Neural crest cell (in vitro differentiated cells): ENCODE measurements around the gene ITPKC. TPM values are rescaled to one million over a fixed set of nuclear protein-coding genes. Genes with fewer than 3 reads are reported as not detected.

Experiments
- DNase-seq: peaks from one replicate; pipeline ENCODE4 v3.0.0; 2021; ENCODE audit warnings: low read depth, mixed read lengths, low spot score
- H3K27ac Mint-ChIP-seq: one replicate; pipeline ENCODE4 v1.8.0; 2021; ENCODE audit warnings: mild to moderate bottlenecking, mixed read lengths; ENCODE audit not compliant: unreplicated experiment
- H3K27me3 Mint-ChIP-seq: 2 replicates; pipeline ENCODE4 v1.8.0; 2021; ENCODE audit warnings: low read depth, mild to moderate bottlenecking, mixed read lengths
- H3K36me3 Mint-ChIP-seq: 2 replicates; pipeline ENCODE4 v1.8.0; 2021; ENCODE audit warnings: low read depth, mild to moderate bottlenecking, mixed read lengths
- H3K4me1 Mint-ChIP-seq: 2 replicates; pipeline ENCODE4 v1.8.0; 2021; ENCODE audit warnings: mixed read lengths
- H3K4me3 Mint-ChIP-seq: one replicate; pipeline ENCODE4 v1.8.0; 2021; ENCODE audit warnings: mild to moderate bottlenecking, mixed read lengths
- H3K9me3 Mint-ChIP-seq: 2 replicates; pipeline ENCODE4 v1.8.0; 2021; ENCODE audit warnings: mixed read lengths
- total RNA-seq: library from RNA; stranded (reverse); gene quantifications from 2 replicates; pipeline ENCODE4 v1.2.1, GENCODE V29; 2021
- TF ChIP-seq, protein P1 (sequence below): fragments of 200-600 bp; sonication (generic); conservative IDR thresholded peaks from 2 replicates; pipeline ENCODE4 v1.5.0; 2021; ENCODE audit warnings: antibody characterized with exemption, mild to moderate bottlenecking

Gene ITPKC
- total RNA-seq, 1 donor from 2014 or later = 13.9 TPM

DNA sequence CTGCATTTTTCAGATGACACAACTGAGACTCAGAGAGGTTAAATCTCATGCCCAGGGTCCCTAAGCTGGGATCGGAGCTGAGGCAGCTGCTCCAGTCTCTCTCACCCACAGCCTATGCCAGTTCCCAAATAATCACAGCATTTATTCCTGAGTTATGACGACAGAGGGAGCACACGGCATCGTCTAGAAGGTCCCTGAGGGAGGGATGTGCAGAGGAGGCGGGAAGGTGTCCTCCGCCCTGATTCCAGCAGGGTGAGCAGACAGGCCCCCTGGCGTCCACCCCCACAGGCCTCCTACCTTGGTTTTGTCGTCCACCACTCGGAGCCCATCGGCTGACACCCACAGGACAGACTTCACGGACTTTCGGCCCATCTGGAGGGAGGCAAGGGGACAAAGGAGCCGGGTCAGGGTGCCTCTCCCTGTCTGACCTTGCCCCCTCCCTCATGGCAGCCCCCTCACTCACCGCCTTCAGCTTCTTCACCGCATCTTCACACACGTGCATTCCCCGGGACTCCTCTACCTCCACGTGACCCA, 34.4 kb upstream of the ITPKC start:
- H3K4me1 Mint-ChIP-seq = no peaks in the 10 kb centered on the region
- no peak for DNase-seq
- no peak overlapping the region for H3K27ac Mint-ChIP-seq
- no peak overlapping the region for H3K4me3 Mint-ChIP-seq
- H3K9me3 Mint-ChIP-seq = no peaks in the 10 kb centered on the region
- peaks cover 16% of the 10 kb centered on the region for H3K36me3 Mint-ChIP-seq
- TF ChIP-seq, protein P1, sequence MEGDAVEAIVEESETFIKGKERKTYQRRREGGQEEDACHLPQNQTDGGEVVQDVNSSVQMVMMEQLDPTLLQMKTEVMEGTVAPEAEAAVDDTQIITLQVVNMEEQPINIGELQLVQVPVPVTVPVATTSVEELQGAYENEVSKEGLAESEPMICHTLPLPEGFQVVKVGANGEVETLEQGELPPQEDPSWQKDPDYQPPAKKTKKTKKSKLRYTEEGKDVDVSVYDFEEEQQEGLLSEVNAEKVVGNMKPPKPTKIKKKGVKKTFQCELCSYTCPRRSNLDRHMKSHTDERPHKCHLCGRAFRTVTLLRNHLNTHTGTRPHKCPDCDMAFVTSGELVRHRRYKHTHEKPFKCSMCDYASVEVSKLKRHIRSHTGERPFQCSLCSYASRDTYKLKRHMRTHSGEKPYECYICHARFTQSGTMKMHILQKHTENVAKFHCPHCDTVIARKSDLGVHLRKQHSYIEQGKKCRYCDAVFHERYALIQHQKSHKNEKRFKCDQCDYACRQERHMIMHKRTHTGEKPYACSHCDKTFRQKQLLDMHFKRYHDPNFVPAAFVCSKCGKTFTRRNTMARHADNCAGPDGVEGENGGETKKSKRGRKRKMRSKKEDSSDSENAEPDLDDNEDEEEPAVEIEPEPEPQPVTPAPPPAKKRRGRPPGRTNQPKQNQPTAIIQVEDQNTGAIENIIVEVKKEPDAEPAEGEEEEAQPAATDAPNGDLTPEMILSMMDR = no peak
- no peaks in the 10 kb centered on the region for H3K27me3 Mint-ChIP-seq

DNA sequence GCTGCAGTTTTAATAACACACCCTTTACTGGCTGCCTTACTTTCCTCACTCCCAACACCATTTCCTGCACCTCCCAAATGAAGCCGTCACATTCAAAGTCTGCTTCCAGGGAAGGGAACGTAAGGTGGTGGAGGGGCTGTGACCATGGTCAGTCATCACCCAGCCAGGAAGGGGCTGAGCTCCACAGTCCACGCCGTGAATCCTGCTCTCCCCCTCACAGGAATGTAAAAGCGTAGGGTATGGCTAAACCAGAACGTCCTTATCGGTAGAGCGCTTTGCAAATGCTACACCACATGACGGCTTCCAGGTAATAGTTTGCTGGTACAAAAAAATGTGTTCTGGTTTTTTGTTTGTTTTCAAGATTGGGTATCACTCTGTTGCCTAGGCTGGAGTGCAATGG, 33.5 kb upstream of the ITPKC start:
- TF ChIP-seq, protein P1 = no peak
- no peaks in the 10 kb centered on the region for H3K27me3 Mint-ChIP-seq
- H3K36me3 Mint-ChIP-seq = peaks cover 13% of the 10 kb centered on the region
- H3K4me1 Mint-ChIP-seq = no peaks in the 10 kb centered on the region
- H3K9me3 Mint-ChIP-seq = no peaks in the 10 kb centered on the region
- no peak for DNase-seq
- H3K4me3 Mint-ChIP-seq = no peak overlapping the region
- H3K27ac Mint-ChIP-seq = no peak overlapping the region

DNA sequence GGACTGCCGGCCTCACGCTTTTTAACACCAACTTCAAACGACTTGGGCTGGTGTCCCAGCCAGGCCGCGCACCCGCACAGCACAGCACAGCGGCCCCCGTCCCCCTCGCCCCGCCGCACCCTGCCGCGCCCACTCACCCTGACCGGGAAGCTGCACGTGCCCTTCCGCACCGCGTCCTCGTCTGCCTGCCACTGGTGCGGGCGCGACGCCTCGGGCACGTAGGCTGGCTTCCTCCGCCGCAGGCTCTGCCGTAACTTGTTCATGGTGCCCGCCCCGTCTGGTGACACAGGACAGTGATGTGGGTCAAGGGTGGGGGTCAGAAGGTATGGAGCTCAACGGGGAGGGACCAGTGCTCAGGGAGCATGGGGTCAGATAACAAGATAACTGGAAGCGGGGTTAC, 32.6 kb upstream of the ITPKC start:
- Mint-ChIP-seq H3K4me3 (no peak overlapping the region), H3K36me3 (peaks cover 13% of the 10 kb centered on the region), H3K4me1 (no peaks in the 10 kb centered on the region), H3K27me3 (no peaks in the 10 kb centered on the region), H3K27ac (no peak overlapping the region), H3K9me3 (no peaks in the 10 kb centered on the region)
- no peak for DNase-seq
- TF ChIP-seq, protein P1 = no peak

DNA sequence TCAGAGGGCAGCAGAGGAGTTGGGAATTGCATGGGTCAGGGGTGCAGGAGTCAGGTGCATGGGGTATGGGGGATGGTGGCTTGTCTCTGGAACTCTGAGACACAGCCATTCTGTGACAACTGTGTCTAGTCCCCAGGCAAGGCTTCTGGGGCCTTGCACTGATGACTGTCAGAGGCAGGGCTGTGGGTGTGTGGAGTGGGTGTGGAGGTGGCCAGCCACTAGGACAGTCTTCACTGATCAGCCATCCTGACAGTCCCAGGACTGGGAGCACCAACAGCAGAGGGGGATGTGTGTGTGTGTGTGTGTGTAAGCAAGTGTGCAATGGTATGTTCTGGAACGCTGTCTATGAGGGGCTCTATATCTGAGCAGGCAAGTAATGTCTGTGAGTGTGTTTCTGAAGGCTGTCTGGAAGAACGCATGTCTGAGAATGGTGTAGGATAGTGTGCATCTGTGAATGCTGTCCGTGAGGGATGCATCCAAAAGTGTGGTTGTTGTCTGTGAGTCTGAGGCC, 31.8 kb upstream of the ITPKC start:
- no peak overlapping the region for H3K27ac Mint-ChIP-seq
- H3K9me3 Mint-ChIP-seq = no peaks in the 10 kb centered on the region
- no peaks in the 10 kb centered on the region for H3K4me1 Mint-ChIP-seq
- no peak overlapping the region for H3K4me3 Mint-ChIP-seq
- no peaks in the 10 kb centered on the region for H3K27me3 Mint-ChIP-seq
- TF ChIP-seq, protein P1 = no peak
- peaks cover 13% of the 10 kb centered on the region for H3K36me3 Mint-ChIP-seq
- no peak for DNase-seq

DNA sequence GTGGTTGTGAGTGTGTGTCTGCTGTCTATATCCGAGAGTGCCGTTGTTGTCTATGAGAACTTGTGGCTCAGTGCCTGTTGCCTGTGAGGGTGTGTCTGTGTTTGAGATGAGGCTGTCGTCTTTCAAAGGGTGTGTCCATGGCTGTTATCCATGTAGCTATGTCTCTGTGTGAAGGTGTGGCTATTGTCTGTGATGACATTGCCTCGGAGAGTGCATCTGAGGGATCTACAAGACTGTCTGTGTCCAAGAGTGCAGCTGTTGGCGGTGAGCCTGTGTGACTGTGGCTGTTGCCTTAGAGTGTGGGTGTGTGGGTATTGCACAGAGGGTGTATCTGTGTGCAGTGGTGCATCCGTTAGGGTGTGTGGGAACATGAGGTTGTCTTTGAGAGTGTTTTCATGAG, 31.3 kb upstream of the ITPKC start:
- Mint-ChIP-seq H3K27ac (no peak overlapping the region), H3K9me3 (no peaks in the 10 kb centered on the region), H3K4me3 (no peak overlapping the region), H3K36me3 (peaks cover 13% of the 10 kb centered on the region), H3K4me1 (peaks cover under 1% of the 10 kb centered on the region), H3K27me3 (no peaks in the 10 kb centered on the region)
- TF ChIP-seq, protein P1 = no peak
- no peak for DNase-seq
